ENCODE measurements around the gene CADM2. TPM values are rescaled to one million over a fixed set of nuclear protein-coding genes. Genes with fewer than 3 reads are reported as not detected.

Gene CADM2
- total and polyA plus RNA-seq, 2 experiments from 2014 or later = 13.3 to 47.5 TPM

DNA sequence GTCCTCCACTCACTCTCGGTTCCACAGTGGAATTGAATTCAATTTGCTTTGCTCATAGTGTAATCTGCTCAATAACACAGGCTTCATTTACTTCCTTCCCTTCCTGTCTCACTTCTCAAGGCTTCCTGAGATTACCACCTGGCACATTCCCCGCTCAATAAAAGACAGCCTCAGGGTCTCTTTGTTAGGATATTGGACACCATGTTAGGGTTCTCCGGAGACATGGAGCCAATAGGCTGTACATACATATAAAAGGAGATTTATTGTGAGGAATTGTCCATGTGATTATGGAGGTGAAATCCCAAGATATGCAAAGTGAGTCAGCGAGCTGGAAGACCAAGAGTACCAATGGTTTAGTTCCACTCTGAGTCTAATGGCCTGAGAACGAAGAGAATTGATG, 974.5 kb downstream of the CADM2 start:
- no peaks in the 10 kb centered on the region for H3K27me3 ChIP-seq (ENCODE audit: insufficient read depth)
- no peak overlapping the region for H3K27ac ChIP-seq (ENCODE audit: low read depth)
- no peak overlapping the region for H3K27ac Mint-ChIP-seq
- H3K79me2 ChIP-seq (replicated peaks; ENCODE audit: insufficient read depth) = no peaks in the 10 kb centered on the region
- no peak overlapping the region for H3K4me3 ChIP-seq
- no peaks in the 10 kb centered on the region for H3K36me3 ChIP-seq (ENCODE audit: insufficient read depth)
- H3K9me3 Mint-ChIP-seq = no peaks in the 10 kb centered on the region
- no peak for ATAC-seq
- H3K4me1 ChIP-seq (ENCODE audit: insufficient read depth) = peaks cover 31% of the 10 kb centered on the region
- no peaks in the 10 kb centered on the region for H3F3A ChIP-seq (replicated peaks; ENCODE audit: low read depth)
- no peaks in the 10 kb centered on the region for H3K36me3 Mint-ChIP-seq (ENCODE audit: low read depth)
- TF ChIP-seq EZH2 (IDR thresholded peaks at IDR 0.05; ENCODE audit: low read depth, unreplicated experiment) = no peak
- no peaks in the 10 kb centered on the region for H4K20me1 ChIP-seq (replicated peaks; ENCODE audit: insufficient read depth)
- H3K27me3 Mint-ChIP-seq (ENCODE audit: insufficient read depth, low read depth, poor library complexity) = peaks cover 3% of the 10 kb centered on the region
- H2AFZ ChIP-seq = no peak overlapping the region
- no peak for DNase-seq (ENCODE audit: low spot score)
- no peak overlapping the region for H3K4me2 ChIP-seq
- no peaks in the 10 kb centered on the region for H3K9me2 ChIP-seq (ENCODE audit: insufficient read depth)
- H3K4me3 Mint-ChIP-seq = no peak overlapping the region
- peaks cover 20% of the 10 kb centered on the region; the same call in 2 of the 3 replicates for H3K4me1 Mint-ChIP-seq

DNA sequence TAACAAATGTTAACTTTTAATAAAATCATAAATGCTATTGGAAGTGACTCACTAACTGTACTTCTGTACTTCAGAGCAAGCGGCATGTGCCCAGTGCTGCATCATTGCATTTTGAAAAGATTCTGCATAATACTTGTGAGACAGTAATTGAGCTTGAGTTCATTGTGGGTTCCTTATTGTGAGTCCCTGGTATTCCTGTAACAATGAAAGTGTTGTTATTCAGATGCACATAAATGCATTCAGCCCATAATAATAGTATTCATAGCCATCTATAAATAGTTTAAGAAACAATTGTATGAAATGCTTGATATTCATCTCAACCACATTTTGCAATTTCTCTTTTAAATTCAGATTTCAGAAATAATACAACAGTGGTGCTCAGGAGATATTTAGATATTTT, 976.4 kb downstream of the CADM2 start:
- no peak for ATAC-seq

More for the DNA sequence above, 976.4 kb downstream of the CADM2 start:
- Mint-ChIP-seq H3K27me3 (ENCODE audit: insufficient read depth, low read depth, poor library complexity) (peaks cover 3% of the 10 kb centered on the region), H3K9me3 (no peaks in the 10 kb centered on the region), H3K4me1 (peaks cover 27% of the 10 kb centered on the region), H3K36me3 (ENCODE audit: low read depth) (no peaks in the 10 kb centered on the region), H3K4me3 (no peak overlapping the region), H3K27ac (peak overlapping the region; percentile 80)
- Histone ChIP-seq H2AFZ (no peak overlapping the region), H4K20me1 (replicated peaks; ENCODE audit: insufficient read depth) (no peaks in the 10 kb centered on the region), H3K4me3 (no peak overlapping the region), H3K9me2 (ENCODE audit: insufficient read depth) (no peaks in the 10 kb centered on the region), H3K27ac (ENCODE audit: low read depth) (no peak overlapping the region), H3F3A (replicated peaks; ENCODE audit: low read depth) (no peaks in the 10 kb centered on the region), H3K4me1 (ENCODE audit: insufficient read depth) (peaks cover 40% of the 10 kb centered on the region), H3K79me2 (replicated peaks; ENCODE audit: insufficient read depth) (no peaks in the 10 kb centered on the region), H3K4me2 (peak overlapping the region; percentile 2; the same call in 1 of the 2 replicates), H3K36me3 (ENCODE audit: insufficient read depth) (no peaks in the 10 kb centered on the region), H3K27me3 (ENCODE audit: insufficient read depth) (no peaks in the 10 kb centered on the region)
- peak; percentile 15 for DNase-seq (ENCODE audit: low spot score)
- no peak for TF ChIP-seq ZNF114 (CRISPR knock-in tag; IDR thresholded peaks at IDR 0.05)
- 0 out of 2 replicates have a peak, but pooled peaks have one; percentile 5 for TF ChIP-seq CREB1 (CRISPR knock-in tag; IDR thresholded peaks at IDR 0.05; ENCODE audit: low read depth)
- TF ChIP-seq, protein P1, sequence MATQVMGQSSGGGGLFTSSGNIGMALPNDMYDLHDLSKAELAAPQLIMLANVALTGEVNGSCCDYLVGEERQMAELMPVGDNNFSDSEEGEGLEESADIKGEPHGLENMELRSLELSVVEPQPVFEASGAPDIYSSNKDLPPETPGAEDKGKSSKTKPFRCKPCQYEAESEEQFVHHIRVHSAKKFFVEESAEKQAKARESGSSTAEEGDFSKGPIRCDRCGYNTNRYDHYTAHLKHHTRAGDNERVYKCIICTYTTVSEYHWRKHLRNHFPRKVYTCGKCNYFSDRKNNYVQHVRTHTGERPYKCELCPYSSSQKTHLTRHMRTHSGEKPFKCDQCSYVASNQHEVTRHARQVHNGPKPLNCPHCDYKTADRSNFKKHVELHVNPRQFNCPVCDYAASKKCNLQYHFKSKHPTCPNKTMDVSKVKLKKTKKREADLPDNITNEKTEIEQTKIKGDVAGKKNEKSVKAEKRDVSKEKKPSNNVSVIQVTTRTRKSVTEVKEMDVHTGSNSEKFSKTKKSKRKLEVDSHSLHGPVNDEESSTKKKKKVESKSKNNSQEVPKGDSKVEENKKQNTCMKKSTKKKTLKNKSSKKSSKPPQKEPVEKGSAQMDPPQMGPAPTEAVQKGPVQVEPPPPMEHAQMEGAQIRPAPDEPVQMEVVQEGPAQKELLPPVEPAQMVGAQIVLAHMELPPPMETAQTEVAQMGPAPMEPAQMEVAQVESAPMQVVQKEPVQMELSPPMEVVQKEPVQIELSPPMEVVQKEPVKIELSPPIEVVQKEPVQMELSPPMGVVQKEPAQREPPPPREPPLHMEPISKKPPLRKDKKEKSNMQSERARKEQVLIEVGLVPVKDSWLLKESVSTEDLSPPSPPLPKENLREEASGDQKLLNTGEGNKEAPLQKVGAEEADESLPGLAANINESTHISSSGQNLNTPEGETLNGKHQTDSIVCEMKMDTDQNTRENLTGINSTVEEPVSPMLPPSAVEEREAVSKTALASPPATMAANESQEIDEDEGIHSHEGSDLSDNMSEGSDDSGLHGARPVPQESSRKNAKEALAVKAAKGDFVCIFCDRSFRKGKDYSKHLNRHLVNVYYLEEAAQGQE (IDR thresholded peaks at IDR 0.05; ENCODE audit: unreplicated experiment) = no peak
- TF ChIP-seq, protein P2, sequence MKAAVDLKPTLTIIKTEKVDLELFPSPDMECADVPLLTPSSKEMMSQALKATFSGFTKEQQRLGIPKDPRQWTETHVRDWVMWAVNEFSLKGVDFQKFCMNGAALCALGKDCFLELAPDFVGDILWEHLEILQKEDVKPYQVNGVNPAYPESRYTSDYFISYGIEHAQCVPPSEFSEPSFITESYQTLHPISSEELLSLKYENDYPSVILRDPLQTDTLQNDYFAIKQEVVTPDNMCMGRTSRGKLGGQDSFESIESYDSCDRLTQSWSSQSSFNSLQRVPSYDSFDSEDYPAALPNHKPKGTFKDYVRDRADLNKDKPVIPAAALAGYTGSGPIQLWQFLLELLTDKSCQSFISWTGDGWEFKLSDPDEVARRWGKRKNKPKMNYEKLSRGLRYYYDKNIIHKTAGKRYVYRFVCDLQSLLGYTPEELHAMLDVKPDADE (IDR thresholded peaks at IDR 0.05) = no peak
- no peak for TF ChIP-seq STAT1 (IDR thresholded peaks at IDR 0.05; ENCODE audit: unreplicated experiment)
- TF ChIP-seq, protein P3, sequence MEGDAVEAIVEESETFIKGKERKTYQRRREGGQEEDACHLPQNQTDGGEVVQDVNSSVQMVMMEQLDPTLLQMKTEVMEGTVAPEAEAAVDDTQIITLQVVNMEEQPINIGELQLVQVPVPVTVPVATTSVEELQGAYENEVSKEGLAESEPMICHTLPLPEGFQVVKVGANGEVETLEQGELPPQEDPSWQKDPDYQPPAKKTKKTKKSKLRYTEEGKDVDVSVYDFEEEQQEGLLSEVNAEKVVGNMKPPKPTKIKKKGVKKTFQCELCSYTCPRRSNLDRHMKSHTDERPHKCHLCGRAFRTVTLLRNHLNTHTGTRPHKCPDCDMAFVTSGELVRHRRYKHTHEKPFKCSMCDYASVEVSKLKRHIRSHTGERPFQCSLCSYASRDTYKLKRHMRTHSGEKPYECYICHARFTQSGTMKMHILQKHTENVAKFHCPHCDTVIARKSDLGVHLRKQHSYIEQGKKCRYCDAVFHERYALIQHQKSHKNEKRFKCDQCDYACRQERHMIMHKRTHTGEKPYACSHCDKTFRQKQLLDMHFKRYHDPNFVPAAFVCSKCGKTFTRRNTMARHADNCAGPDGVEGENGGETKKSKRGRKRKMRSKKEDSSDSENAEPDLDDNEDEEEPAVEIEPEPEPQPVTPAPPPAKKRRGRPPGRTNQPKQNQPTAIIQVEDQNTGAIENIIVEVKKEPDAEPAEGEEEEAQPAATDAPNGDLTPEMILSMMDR (conservative IDR thresholded peaks at IDR 0.05; ENCODE audit: low read depth in 2 of 2) = no peak
- 0 out of 2 replicates have a peak, but pooled peaks have one; percentile 18 for TF ChIP-seq NANOG (IDR thresholded peaks at IDR 0.05; ENCODE audit: borderline replicate concordance)
